Measurements from ENCODE around the gene NHERF1.

DNA sequence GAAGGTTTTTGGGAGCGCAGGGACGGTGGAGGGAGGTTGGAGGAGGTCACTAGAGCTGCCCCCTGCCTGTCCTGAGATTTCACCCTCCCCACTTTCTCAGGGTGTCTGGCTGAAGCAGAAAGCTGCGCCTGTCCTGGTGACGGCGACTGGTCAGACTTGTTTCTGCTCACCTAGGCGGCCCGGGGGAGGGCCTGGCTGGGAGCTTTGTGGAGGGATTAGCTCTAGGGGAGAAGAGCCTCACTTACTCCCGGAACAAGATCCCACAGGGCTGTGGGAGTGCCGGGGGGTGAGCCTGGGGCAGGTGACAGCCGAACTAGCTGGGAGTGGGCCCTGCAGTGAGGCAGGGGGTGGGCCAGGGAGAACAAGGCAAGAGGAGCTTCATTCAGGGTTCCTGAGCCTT lies 11.5 kb downstream of the NHERF1 start:
- TF ChIP-seq, protein P1, sequence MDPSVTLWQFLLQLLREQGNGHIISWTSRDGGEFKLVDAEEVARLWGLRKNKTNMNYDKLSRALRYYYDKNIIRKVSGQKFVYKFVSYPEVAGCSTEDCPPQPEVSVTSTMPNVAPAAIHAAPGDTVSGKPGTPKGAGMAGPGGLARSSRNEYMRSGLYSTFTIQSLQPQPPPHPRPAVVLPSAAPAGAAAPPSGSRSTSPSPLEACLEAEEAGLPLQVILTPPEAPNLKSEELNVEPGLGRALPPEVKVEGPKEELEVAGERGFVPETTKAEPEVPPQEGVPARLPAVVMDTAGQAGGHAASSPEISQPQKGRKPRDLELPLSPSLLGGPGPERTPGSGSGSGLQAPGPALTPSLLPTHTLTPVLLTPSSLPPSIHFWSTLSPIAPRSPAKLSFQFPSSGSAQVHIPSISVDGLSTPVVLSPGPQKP (IDR thresholded peaks at IDR 0.05; ENCODE audit: borderline replicate concordance, low read depth, low read length): no peak
- TF ChIP-seq CTCF (conservative IDR thresholded peaks at IDR 0.05; ENCODE audit: low read depth, low read length): no peak
- TF ChIP-seq RAD21 (IDR thresholded peaks at IDR 0.05; ENCODE audit: low read length): no peak
- no peak for TF ChIP-seq POLR2A (IDR thresholded peaks at IDR 0.05; ENCODE audit: low read depth, low read length)
- TF ChIP-seq MXI1 (IDR thresholded peaks at IDR 0.05; ENCODE audit: borderline replicate concordance, low read depth, low read length): no peak
- TF ChIP-seq CEBPB (IDR thresholded peaks at IDR 0.05; ENCODE audit: low read depth, low read length): no peak
- no peak for TF ChIP-seq CHD1 (IDR thresholded peaks at IDR 0.05; ENCODE audit: low read depth, low read length)
- TF ChIP-seq USF2 (IDR thresholded peaks at IDR 0.05; ENCODE audit: low read depth, low read length): no peak
- TF ChIP-seq SMC3 (IDR thresholded peaks at IDR 0.05; ENCODE audit: low read depth, low read length): no peak
